Measurements from ENCODE around the gene HDAC4.
"Not testable (repeated sequence)": the region's sequence is repeated elsewhere in the genome, so short reads cannot be mapped to it uniquely, and the experiment has no call there.

The HDAC4 gene

DNA sequence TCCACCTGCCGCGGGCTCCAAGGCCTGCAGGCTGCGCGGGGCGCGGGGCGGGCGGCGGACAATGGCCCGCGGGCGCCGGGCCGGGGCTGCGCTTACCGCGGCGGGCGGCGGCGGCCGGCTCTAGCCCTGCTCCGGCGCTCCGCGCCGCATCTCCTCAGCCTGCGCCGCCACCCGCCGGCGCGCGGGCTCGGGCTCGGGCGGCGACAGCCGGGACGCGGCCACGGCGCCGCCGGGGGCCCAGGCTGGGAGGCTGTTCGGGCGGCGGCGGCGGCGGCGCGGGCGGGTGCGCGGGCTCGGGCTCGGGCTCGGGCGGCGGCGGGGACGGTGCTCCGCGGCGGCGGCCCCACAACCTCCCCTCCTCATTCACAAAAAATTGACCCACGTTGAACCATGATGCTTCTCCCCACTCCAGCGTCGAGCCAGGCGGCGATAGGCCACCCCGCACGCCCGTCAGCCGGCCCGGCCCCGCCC, at the start of gene HDAC4:
TSS of gene HDAC4 (minus strand) at position 425 of the 471 bp plus-strand sequence. CDS start 48,321 bp downstream, outside the sequence.
- DNase-seq (ENCODE audit: low spot score) = no peak

DNA sequence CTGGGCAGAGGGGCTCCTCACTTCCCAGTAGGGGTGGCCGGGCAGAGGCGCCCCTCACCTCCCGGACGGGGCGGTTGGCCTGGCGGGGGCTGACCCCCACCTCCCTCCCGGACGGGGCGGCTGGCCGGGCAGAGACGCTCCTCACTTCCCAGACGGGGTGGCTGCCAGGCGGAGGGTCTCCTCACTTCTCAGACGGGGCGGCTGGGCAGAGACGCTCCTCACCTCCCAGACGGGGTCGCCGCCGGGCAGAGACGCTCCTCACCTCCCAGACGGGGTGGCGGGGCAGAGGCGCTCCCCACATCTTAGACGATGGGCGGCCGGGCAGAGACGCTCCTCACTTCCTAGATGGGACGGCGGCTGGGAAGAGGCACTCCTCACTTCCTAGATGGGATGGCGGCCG, 48.6 kb upstream of the HDAC4 start:
- not testable (repeated sequence) for DNase-seq (ENCODE audit: low spot score)

DNA sequence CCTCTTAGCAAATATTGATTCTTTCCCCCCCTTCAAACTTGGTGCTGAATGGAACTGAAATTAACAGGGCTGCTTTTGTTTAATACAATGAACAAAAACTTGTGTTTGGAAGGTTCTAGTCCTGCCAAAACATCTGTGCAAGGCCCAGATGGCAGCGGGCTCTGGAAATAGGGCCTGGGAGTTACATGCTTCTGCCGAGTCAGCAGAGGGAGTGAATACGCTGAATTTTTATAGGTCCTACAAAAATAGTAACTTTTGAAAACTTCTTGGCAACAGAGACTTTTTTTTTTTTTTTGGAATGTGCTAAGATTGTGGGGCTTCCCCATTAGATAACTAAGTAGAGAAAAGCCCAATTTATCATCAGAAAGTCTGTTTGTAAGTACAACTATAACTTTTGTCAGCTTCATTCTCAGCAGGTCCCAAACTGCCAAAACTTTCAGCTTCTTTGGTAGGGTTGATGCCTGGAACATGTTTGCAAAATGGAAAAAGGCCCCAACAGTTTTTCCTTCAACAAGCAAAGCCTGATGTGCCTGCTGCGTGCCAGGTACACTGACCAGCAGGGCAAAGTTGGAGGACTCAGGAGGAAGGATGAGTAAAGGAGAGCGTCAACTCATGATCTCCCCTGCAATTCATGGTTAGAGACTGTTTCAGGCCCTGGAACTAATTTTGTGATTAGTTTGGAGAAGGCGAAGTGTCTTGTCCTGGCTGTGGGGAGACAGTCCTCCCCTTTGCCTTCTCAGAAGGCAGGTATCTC, 45.1 kb upstream of the HDAC4 start:
- DNase-seq (ENCODE audit: low spot score) = no peak

- no peak for DNase-seq (ENCODE audit: low spot score)
These were observed 44.1 kb upstream of the HDAC4 start for GRCh38 chr2:239444626-239445577.

DNA sequence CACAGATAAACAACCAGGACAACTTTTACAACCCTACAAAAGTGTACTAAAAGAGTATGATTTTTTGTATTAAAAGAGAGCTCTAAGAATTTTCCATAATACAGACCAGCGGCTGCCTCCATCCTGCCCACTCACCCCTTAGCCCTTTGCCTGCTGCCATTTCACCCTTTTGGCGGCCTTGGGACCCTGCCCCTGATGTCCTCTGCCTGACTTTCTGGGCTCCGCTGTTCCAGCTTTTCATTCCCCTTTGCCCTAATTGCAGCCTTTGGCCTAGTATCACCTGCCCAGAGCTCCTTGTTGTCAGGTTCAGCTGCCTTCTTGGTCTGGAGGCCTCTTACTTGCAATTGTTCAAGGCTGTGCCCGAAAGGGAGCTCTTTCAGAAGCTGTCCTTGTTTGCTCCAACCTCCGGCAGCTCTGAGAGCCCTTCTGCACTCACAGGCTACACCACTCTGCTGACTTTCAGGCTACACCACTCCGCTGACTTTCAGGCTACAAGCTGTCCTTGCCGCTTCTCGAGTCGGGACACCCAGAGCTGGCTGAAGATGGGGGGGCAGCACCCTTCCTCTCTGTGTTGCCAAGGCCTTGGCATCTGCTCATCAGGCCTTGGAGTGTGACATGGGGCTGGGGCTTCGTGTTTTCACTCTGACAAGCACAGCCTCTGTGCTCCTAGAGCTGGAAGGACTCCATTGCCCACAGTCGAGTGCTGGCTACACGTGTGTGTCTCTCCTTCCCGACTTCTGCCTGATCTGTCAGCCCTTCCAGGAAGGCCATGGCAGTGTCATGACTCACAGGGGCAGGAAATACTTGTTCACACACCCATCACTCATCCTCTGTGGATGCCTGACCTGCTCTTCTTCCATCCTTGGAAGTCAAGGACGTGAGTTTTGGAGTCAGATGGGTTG, 43.1 kb upstream of the HDAC4 start:
- DNase-seq (ENCODE audit: low spot score) = no peak

DNA sequence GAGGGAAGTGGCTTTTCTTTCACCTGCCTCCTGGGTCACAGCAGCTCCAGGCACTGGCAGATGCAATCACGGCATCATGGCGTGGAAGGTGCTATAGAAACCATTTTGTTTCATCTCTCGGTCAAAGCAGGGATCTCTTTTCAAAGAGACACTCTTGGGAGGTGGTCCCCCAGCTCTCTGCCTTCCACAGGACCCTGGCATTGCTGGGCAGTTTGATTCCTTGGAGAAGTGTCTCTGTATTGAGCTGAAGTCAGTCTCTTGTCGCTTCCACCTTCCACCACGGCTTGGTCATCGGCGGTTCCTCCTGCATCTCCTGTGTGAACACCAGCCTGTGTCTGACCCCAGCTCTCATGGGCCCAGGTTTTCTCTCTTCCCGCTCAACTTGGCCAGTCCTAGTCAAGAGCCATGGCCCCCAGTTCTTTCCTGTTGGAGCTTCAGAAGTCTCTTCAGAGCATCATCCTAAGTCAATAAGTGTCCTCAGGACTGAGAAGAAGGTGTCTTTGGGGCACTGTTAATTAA, 42.3 kb upstream of the HDAC4 start:
- DNase-seq (ENCODE audit: low spot score) = no peak

- DNase-seq (ENCODE audit: low spot score) = no peak
These were observed 41.4 kb upstream of the HDAC4 start for GRCh38 chr2:239442192-239442591.

DNA sequence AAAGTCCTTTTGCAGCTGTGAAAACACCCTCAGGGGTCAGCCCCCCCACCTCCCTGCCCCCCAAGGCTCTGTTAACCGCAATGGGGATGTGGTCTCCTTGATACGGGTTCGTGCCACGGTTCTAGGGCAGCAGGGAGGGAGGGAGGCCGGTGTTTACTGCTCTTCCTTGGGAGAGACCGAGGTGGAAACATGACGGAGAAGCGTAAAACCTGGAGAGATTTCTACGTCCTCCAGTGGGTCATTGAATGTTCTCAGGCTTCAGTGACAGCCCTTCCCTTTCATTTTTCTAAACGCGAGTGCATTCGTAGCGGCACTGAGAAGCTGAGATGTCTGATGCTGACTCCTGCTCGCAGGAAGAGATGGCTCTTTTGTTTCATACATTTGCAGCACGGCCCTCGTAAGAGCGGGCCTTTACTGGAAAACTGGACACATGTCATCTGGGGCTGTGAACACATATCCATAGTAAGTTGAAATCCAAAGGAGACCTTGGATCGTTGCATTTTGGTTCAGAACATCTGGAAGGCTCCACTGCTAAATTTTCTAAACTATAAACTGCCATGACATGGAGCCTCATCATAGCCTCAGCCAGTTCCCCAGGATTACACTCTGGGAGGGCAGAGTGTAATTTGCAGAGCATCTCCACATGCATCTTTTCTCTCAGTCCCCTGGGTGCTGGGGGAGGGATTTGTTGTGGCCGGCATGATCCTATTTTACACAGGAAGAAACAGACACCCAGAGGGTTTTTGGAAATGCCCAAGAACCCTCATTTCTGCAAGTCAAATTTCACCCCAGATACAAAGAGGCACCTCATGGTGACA, 40.6 kb upstream of the HDAC4 start:
- DNase-seq (ENCODE audit: low spot score) = no peak

GRCh38 chr2:239440511-239440959, 39.7 kb upstream of the HDAC4 start:
- no peak for DNase-seq (ENCODE audit: low spot score)

DNA sequence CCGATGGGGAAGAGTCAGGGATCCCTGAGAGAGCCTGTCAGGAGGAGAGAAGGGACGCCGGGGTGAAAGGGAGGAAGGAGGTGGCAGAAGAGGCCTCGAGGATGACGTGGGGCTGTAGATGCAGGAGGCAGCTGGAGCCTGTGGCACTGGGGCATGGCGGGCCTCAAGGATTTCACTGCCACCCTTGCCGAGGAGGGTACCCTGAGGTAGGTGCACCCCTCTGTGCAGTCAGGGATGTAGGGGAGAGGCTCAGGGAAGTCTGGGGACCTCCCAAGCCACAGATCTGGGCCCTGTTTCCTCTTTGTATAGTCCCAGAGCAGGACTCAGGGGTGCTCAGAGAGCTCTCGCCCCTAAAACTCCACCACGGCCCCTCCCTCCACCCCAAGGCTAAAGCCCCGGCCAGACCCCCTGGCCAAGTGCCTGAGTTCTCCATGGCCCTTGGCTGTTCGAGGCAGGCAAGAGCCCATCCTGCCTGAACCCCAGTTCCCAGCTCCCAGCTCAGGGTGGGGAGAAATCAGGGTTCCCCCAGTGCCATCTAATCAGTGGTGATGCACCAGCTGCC, 39.0 kb upstream of the HDAC4 start:
- DNase-seq (ENCODE audit: low spot score) = no peak

GRCh38 chr2:239438995-239439753, 38.4 kb upstream of the HDAC4 start:
- DNase-seq (ENCODE audit: low spot score) = no peak

GRCh38 chr2:239438368-239438767, 37.5 kb upstream of the HDAC4 start:
- no peak for DNase-seq (ENCODE audit: low spot score)

GRCh38 chr2:239436669-239437335, 36.0 kb upstream of the HDAC4 start:
- DNase-seq (ENCODE audit: low spot score) = no peak

DNA sequence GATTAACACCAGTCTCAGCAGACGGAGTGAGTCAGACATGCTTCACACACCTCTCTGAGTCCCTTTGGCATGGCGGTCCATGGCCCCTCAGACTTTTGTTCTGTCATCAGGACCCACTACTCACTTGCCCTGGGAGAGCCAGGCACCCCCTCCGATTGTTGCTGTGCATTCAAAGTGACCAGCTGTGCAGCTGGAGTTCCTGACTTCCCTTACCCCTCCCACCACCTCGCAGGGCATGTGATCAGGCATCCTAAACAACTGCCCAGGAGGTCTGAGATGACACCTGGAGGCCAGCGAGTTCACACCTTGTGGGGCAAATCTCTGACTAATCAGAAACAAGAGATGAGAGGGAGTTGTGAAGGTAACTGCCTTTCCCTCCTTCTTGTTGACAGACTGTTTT, 35.3 kb upstream of the HDAC4 start:
- DNase-seq (ENCODE audit: low spot score) = no peak

- DNase-seq (ENCODE audit: low spot score) = no peak
These were observed 33.1 kb upstream of the HDAC4 start for GRCh38 chr2:239433777-239434403.

DNA sequence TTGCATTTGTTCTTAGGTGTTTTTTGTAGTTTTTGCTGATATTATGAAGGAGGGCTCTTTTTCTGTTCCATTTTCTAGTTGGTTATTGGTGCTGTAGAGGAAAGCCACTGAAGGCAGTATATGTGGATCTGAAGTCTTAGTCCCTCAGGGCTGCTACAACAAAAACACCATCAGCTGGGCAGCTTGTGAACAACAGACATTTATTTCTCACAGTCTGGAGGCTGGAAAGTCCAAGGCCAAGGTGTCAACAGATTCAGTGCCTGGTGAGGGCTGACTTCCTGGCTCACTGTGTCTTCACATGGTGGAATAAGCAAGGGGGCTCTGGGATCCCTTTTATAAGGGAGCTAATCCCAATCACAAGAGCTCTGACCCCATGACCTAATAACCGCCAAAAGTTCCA, 31.4 kb upstream of the HDAC4 start:
- DNase-seq (ENCODE audit: low spot score) = no peak

DNA sequence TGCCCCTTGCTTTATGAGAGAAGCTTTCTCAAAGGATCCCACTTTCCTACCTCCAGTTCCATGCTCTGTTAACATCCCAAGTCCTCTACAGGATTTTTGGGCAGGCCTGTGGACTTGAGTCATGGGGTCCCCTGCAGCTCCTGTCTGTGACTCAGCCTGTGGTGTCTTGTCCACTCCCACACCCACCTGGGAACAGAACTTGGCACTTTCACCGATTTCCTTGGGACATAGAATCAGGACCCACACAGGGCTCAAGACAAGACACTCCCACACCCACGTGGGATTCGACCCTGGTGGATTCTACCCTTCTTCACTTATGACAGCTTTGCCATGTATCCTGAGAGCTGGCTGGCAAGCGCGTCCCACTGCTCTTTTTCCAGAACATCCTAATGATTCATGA, 30.7 kb upstream of the HDAC4 start:
- DNase-seq (ENCODE audit: low spot score) = no peak
